Fibroblast of pulmonary artery (primary cell): Measurements from ENCODE around the gene LNPEP.

Experiments
- DNase-seq: peaks from one replicate; pipeline ENCODE4 v3.0.0-alpha.2; 2010; ENCODE audit warnings: low read depth
- H3K4me3 ChIP-seq: replicated peaks from 2 replicates; pipeline ENCODE4 v1.5.1; 2011; ENCODE audit warnings: low read depth, mild to moderate bottlenecking, control low read depth, low read length, moderate library complexity
- CTCF ChIP-seq: IDR thresholded peaks from 2 replicates; pipeline ENCODE4 v1.5.1; 2011; ENCODE audit warnings: mild to moderate bottlenecking, control low read depth, low read length, inconsistent platforms; ENCODE audit errors: missing control alignments

Gene LNPEP

GRCh38 chr5:97021416-97021815, 85.5 kb downstream of the LNPEP start:
- no peak for TF ChIP-seq CTCF
- no peak for DNase-seq
- H3K4me3 ChIP-seq, result no peak overlapping the region

GRCh38 chr5:97022898-97023297, 87.0 kb downstream of the LNPEP start:
- no peak for TF ChIP-seq CTCF
- no peak overlapping the region for H3K4me3 ChIP-seq
- no peak for DNase-seq

GRCh38 chr5:97026721-97027120, 90.8 kb downstream of the LNPEP start:
- no peak overlapping the region for H3K4me3 ChIP-seq
- no peak for TF ChIP-seq CTCF
- DNase-seq, result no peak

- DNase-seq, result no peak
- no peak for TF ChIP-seq CTCF
- H3K4me3 ChIP-seq, result no peak overlapping the region
These were observed 101.9 kb downstream of the LNPEP start for GRCh38 chr5:97037819-97038218.

- TF ChIP-seq CTCF, result no peak
- no peak overlapping the region for H3K4me3 ChIP-seq
- no peak for DNase-seq
These were observed 105.4 kb downstream of the LNPEP start for GRCh38 chr5:97041239-97041638.

GRCh38 chr5:97042996-97043395, 107.1 kb downstream of the LNPEP start:
- no peak for DNase-seq
- no peak for TF ChIP-seq CTCF
- H3K4me3 ChIP-seq, result no peak overlapping the region

- DNase-seq, result no peak
- no peak overlapping the region for H3K4me3 ChIP-seq
- no peak for TF ChIP-seq CTCF
These were observed 107.6 kb downstream of the LNPEP start for GRCh38 chr5:97043511-97043910.
